ENCODE measurements around the gene SORD. TPM values are rescaled to one million over a fixed set of nuclear protein-coding genes. Genes with fewer than 3 reads are reported as not detected.

The SORD gene
- total RNA-seq, 2 experiments from 2014 or later, result 7.6 to 10.2 TPM

Other genes starting within 250 kb of the SORD start
- not detected for gene TERB2, start 66.5 kb upstream of the SORD start, total RNA-seq
- gene DUOX2, start 91.0 kb downstream of the SORD start, total RNA-seq, result not detected
- gene DUOXA2, start 91.1 kb downstream of the SORD start, total RNA-seq, result not detected
- gene DUOXA1, start 106.7 kb downstream of the SORD start, total RNA-seq, result under 1 TPM in 1 of 2 experiments, not detected in 1; 0.68 TPM
- not detected for gene DUOX1, start 106.8 kb downstream of the SORD start, total RNA-seq
- 1 to 10 TPM; 2.1 to 2.3 TPM for gene SHF, start 164.8 kb downstream of the SORD start, total RNA-seq
- not detected for gene SLC28A2, start 229.0 kb downstream of the SORD start, total RNA-seq

Measured in activated naive CD8-positive, alpha-beta T cell treated with anti-CD3 and anti-CD28 coated beads, Interleukin-2, amount 10 ng/mL, durations not matched to agents 7 days and 5 days (primary cell).